GM19438 (cell line): Measurements from ENCODE around the gene LRRC4C.

Experiments
- ATAC-seq: cut with Tn5 transposase; IDR thresholded peaks from one replicate; pipeline ENCODE4 v1.9.1; 2021; ENCODE audit warnings: low read depth; ENCODE audit not compliant: unreplicated experiment

The LRRC4C gene

GRCh38 chr11:40139536-40139935, 1319.9 kb downstream of the LRRC4C start:
- no peak for ATAC-seq

DNA sequence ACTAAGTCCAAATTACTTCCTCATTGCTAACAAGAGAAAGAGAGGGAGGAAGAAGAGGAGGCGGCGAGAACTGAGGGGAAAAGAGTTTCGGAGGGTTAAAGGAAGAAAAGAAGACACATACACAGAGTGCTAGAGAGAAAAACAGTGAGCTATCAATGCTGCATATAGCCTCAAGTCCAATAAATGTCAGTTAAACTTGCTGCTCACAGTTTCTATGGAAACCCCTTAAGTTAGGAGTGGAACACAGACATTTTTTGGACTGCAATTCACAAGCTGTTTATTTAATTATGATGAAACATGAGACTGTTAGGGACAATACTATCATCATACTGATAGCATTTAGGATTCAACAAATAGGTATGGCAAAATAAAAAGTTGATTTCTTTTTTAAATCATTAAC, 1320.4 kb downstream of the LRRC4C start:
- no peak for ATAC-seq

GRCh38 chr11:40134820-40135570, 1324.5 kb downstream of the LRRC4C start:
- ATAC-seq = no peak

DNA sequence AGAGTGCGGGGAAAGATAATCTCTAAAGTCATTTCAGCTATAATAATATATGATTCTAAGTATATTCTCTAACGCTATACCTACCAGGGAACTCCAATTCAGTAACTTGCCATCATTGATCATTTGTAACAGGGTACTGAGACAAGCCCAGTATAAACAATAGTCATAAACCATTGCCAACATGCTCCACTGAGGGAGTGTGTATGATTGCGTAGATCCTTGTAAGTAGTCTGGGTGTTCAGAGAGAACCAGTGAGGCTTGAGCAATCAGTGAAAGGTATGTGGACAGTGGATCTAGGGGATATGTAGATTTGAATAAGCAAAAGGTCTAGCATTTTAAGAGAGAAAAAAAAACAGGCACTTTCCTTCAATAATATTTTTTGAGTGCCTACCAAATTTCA, 1326.0 kb downstream of the LRRC4C start:
- no peak for ATAC-seq

GRCh38 chr11:40132912-40133311, 1326.5 kb downstream of the LRRC4C start:
- no peak for ATAC-seq

- no peak for ATAC-seq
Observed at GRCh38 chr11:40130427-40130826, 1329.0 kb downstream of the LRRC4C start.

DNA sequence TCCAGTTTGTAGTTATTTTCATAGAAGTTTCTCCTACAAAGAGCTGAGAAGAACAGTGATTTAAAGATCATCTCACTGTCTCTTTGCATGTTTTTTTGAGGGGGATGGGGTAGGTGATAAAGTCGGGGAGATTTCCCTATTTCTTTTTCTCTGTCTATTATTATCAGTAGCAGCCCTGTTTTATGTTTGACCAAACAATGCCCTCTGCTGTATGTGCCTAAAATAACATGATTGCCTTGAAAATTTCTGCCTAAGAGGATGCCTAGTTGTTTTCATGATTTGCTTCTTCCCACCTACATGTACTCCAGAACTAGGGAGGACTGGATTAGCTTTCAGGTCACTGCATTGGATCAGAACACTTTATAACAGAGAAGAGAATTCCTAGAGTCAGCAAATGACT, 1330.2 kb downstream of the LRRC4C start:
- no peak for ATAC-seq

DNA sequence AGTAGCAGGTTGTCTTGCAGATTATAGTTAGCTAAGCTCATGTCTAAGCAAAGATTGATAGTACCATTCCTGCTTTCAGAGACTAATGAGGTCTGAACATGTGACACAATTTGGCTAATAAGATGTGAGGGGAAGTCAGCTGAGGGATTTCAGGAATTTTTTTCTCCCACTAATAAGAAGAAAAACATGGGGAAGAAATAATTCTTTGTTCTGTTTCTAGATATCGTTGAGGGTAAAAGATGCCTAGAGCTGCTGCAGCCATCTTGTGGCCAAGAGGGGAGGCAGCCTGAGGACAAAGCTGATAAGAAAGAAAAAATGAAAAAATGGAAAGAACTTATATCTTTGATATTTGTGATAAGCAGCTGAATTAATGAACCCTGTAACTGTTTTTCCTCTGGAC, 1334.4 kb downstream of the LRRC4C start:
- ATAC-seq = no peak

- ATAC-seq = no peak
Observed at GRCh38 chr11:40119661-40120060, 1339.8 kb downstream of the LRRC4C start.

- ATAC-seq = no peak
Observed at GRCh38 chr11:40118780-40119179, 1340.7 kb downstream of the LRRC4C start.

GRCh38 chr11:40118026-40118425, 1341.4 kb downstream of the LRRC4C start:
- no peak for ATAC-seq

GRCh38 chr11:40104941-40105550, 1354.4 kb downstream of the LRRC4C start:
- ATAC-seq = no peak

DNA sequence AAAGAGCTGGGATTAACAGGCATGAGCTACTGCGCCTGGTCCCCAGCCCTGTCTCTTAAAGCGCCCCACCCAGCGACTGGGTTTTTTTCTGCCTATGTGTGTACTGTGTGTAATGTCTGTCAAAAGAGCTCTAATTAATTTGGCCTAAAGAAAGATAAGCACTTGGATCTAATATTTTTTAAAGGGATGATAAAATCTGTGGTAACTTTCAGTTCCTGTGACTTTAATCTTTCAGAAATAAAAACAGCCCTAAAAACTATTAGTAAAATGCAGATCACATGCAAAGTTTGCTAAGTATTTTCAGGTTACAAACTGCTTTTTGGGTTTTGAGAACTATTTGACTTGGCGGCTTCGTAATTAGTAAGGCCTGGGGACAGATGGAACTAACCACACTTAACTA, 1358.7 kb downstream of the LRRC4C start:
- no peak for ATAC-seq

- no peak for ATAC-seq
Observed at GRCh38 chr11:40100162-40100553, 1359.3 kb downstream of the LRRC4C start.

- ATAC-seq = no peak
Observed at GRCh38 chr11:40099426-40100161, 1359.9 kb downstream of the LRRC4C start.

DNA sequence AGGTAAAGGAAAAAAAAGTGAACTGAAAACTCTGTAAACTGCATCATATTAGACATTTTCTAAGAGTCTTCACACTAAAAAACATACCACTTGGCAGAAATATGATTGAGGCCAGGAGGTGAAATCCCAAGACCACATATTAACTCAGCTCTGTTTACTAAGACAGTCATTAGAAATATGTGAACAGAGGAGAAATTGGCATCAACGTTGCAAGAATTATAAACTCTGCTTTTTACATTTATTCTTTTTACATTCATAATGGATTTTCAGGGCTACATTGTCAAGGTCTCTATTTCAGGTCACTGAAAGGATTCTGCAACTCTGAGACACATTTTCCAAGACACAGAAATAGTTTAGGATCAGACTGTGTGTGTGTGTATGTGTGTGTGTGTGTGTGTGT, 1364.0 kb downstream of the LRRC4C start:
- no peak for ATAC-seq

DNA sequence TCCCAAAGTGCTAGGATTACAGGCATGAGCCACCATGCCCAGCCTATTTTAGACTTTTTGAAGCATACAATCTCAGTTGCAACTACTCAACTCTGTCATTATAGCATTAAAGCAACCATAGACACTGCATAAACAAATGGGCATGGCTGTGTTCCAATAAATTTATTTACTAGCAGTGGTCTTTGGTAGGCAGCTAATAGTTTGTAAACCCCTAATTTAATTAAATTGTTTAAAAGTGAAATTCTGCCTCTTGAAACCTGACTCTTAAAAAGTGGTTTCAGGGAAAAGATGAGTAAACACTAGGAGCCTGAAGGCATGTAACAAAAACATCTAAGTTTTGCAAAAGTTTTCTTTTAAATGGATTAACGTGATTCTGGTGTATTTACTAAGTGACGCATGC, 1364.5 kb downstream of the LRRC4C start:
- no peak for ATAC-seq

GRCh38 chr11:40080434-40080833, 1379.0 kb downstream of the LRRC4C start:
- no peak for ATAC-seq
